Measurements from ENCODE around the gene POLRMT.

DNA sequence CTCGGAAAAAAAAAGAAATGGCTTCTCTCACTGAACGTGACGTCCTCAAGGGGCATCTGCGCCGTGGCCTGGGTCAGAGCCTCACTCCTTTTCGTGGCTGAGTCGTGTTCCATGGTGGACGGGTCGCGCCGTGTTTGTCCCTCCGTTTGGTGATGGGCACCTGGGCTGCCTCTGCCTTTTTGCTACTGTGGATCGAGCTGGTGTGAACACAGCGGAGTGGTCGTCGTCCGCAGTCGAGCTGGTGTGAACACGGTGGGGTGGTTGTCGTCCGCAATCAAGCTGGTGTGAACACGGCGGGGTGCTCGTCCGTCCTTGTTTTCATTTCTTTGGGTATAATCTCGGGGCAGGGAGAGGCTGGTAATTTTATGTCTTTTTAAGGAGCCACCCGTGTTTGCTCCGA is 32.0 kb downstream of the POLRMT start:
- TF ChIP-seq CTCF (IDR thresholded peaks at IDR 0.05) = no peak
- no peak for TF ChIP-seq POLR2A (IDR thresholded peaks at IDR 0.05)
- no peak for TF ChIP-seq EP300 (IDR thresholded peaks at IDR 0.05)
